ENCODE results near the gene DST.
A peak's percentile ranks its signal among the peaks of the same experiment; 100 is the strongest.
"Not testable (repeated sequence)": the region's sequence is repeated elsewhere in the genome, so short reads cannot be mapped to it uniquely, and the experiment has no call there.

The DST gene

DNA sequence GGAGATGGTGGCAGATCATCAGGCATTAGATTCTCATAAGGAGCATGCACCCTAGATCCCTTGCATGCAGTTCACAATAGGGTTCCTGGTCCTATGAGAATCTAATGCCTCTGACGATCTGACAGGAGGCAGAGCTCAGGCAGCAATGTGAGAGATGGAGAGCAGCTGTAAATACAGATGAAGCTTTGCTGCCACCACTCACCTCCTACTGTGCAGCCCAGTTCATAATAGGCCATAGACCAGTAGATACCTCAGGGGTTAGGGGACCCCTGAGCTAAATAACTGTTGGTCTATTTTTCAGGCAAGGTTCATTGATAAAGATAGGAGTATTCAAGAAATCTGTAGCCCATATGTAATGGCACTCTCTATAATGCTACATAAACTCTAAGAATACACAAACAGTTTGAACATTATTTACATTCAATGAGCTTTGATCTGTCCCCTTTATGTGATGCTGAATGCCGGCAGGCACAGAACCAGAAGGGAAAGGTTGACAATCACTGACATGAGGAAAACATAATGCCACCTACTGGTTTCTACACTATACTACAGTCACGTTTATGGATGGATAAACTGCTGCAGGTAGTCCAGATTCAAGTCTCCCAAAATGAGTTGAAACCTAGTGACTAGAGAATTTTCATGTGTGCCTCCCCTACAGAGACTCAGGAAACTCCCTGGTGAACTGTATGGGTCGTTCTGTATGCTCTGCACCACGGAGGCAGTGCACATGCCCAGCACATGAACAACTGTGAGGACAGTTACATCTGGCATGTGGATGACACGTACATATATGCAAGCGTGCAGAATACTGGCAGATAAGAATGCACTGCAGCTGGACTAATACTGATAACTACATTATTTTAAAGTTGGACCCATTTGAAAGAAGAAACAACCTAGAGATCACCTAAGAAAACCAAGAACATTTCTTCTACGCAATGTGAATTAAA is 72.0 kb downstream of the DST start:
- no peak for DNase-seq (ENCODE audit: low spot score)

DNA sequence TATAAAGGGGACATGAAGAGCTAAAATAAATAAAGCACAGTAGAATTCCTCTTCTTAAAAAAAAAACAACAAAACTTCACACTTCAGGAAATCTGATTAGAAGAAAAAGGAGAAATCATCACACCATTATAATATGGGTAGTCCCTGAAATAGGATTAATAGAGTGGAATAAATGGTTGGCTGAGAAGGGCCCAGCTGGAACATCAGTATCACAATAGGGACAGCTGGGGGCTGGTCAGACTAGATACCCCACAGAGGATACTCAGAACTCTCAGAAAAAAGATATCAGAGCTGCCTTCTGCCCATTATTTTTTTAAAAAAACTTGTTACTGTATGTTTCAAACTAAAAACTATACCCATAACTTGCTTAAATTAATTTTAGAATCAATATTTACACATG is 75.2 kb downstream of the DST start:
- no peak for DNase-seq (ENCODE audit: low spot score)

DNA sequence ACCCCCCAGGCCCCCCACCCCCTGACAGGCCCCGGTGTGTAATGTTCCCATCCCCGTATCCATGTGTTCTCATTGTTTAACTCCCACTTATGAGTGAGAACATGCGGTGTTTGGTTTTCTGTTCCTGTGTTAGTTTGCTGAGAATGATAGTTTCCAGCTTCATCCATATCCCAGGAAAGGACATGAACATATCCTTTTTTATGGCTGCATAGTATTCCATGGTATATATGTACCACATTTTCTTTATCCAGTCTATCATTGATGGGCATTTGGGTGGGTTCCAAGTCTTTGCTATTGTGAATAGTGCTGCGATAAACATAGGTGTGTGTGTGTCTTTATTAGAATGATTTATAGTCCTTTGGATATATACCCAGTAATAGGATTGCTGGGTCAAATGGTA is 80.0 kb downstream of the DST start:
- not testable (repeated sequence) for DNase-seq (ENCODE audit: low spot score)

DNA sequence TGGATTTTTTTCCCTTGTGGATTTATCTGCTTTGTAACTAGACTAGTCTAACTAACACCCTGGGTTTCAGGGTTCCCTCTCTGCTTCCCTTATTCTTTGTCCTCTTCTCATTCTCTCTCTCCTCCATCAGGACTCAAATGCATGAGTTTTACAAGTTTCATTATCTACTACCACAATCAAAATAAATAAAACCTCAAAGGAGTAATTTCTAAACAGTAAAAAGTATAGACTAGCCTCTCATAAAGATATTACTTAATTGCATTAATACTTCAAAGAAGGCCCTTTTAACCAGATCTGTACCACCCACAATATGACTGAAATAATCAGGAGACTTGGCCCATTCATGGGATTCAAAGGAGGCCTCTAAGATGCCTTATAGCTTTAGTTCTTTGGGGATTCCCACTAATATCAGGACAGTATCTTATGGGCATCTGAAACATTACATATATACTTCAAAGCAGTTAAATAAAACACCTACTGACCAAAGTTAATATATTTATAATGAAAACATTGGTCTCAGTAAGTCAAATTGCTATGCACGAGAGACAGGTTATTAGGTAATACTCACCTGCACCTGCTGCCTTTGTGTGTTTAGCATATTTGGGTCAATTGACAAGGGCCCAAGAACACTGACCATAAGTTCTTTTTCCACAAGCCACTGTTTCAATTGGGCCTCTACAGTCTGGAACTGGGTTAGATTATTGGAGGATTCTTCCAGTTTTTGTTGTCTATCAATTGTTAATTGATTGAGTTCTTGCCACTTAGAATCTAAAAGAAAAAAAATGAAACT is 85.7 kb downstream of the DST start:
- DNase-seq (ENCODE audit: low spot score): no peak

DNA sequence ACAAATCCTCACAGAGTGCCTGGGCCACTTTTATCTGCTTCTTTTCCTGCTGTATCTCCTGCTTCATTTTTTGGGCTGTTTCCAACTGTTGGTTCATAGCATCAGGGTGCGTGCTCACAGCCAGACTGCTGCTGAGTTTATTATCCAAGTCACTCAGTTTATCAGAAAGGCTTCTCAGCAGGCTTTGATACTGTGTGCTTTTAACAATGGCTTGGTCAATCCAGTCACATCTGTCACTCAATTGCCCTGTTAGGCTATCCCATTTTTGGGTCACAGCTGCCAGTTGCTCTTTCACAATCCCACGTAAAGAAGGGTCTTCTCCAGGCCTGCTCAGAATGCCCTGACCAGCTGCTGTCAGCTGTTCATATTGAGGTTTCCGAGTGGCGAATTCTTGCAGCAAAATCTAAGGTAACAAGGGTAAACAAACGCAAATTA is 87.2 kb downstream of the DST start:
- DNase-seq (ENCODE audit: low spot score): no peak

DNA sequence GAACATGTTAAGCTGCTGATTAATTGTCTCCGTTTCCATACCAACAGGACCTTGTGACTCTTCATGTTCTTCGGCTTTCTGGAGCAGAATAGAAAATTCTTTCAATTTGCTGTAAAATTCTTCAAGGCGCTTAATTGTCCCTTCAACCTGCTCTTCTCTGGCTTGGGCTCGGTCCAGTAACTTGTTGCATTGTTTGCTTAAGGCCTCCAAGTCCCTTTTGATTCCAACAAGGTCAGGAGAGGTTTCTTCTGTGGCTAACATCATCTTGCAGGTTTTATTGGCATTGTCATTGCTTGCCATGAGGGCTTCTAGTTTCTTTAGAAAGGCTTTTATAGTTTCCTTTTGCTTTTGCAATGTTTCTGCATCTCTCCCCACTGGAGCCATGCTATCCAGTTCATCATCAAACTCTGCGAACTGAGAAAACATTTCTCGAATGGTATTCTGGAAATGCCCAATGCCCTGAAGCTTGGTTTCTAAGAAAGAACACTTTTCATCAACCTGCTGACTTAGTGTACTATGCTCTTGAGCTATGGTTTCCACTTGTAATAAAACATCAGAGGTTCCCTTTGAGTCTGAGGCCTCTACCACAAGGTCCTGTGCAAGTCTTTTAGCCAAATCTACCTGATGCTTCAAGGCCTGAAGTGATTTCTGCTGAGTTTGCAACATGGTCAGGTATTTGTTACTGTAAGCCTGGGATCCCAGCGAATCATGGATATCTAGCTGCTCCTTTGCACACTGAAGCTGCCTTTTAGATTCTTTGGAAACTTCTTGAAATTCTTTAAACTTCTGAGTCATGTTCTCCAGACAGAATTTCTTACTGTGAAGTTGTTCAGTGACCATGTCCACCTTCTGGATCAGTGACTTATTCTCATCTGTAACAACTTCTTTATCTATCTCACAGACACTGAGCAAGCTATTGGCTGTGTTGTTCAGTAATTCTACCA is 90.2 kb downstream of the DST start:
- no peak for DNase-seq (ENCODE audit: low spot score)

DNA sequence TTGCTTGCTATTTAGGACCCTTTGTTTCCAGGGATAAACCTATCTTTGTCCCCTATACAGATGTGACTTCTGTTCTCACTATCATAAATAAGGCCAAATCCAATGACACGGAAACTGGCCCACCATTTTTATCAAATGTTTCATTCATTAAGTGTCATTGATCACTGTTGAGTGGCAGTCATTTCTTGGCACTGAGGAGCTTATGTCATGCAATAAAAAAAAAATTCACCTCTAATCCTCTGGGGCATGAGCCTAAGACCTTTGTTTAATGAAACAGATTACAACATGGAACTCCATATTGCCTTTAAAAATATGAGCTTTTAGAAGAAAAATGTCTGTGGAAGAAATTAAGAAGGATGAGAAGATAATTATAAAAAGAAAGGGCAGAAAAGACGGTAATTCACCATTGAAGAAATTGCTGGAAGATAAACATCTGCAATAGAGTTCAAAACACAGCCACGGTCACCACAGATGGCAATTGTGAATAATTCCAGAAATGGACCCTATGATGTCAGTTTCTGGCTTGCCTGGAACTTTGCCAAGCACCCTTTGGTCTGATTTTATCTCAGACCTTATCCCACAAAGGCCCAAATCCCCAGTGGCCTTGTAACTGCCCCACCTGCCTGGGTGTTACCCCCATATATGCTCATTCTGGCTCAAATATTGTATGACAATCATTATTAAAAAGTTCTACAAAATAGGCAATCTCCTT is 91.1 kb downstream of the DST start:
- no peak for DNase-seq (ENCODE audit: low spot score)

DNA sequence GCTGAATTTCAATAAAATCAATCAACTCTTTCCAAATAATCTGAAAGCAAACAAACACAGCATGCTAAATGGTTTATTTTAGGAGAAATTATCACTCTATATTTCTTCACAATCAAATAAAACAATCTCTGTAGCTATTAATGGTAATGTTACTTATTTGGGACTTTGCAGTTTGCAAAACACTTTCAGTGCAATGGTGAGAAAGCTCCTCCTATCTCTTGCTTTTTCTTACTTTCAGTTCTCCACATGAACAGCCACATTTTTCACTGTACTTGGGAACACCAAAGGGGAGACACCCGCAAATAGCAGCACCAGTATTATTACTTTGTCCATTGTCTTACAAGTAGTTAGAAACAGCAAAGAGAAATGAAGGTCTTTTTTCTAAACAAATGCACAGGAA is 92.4 kb downstream of the DST start:
- DNase-seq (ENCODE audit: low spot score): no peak

DNA sequence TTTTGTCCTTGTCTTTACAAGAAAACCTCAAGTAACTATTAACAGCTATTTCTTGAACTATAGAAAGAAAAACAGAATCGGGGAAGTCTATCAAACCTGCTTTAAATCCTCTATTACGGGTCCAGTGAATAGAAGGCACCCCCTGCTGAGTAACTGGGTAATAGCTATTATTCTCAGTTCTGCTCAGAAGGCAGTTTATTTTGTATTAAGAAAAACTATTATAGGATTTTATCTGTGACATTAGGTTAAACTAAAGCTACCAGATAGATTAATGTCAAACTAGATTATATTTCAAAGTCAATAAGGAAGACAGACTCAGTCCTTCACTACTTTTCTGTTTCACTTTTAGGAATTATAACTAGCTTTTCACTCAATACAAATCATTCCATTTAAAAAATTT is 93.7 kb downstream of the DST start:
- no peak for DNase-seq (ENCODE audit: low spot score)

DNA sequence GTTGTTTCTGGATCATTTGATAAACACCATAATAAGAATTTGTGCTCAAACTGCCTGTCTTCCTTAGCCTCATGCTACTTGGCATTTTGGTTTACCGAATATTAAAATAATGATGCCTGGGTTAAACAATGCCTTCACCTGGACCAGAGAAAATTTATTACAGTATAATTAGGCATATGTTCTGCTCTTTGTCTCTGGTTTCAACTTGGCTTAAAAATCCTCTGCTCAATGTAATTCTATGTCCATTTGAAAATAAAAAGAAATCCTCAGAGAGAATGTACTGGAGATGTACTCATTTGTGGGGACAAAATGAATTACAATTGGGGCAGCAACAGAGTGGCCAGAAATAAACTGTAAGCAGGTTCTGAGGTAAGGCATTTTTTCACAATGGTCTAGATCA is 95.0 kb downstream of the DST start:
- DNase-seq (ENCODE audit: low spot score): no peak

DNA sequence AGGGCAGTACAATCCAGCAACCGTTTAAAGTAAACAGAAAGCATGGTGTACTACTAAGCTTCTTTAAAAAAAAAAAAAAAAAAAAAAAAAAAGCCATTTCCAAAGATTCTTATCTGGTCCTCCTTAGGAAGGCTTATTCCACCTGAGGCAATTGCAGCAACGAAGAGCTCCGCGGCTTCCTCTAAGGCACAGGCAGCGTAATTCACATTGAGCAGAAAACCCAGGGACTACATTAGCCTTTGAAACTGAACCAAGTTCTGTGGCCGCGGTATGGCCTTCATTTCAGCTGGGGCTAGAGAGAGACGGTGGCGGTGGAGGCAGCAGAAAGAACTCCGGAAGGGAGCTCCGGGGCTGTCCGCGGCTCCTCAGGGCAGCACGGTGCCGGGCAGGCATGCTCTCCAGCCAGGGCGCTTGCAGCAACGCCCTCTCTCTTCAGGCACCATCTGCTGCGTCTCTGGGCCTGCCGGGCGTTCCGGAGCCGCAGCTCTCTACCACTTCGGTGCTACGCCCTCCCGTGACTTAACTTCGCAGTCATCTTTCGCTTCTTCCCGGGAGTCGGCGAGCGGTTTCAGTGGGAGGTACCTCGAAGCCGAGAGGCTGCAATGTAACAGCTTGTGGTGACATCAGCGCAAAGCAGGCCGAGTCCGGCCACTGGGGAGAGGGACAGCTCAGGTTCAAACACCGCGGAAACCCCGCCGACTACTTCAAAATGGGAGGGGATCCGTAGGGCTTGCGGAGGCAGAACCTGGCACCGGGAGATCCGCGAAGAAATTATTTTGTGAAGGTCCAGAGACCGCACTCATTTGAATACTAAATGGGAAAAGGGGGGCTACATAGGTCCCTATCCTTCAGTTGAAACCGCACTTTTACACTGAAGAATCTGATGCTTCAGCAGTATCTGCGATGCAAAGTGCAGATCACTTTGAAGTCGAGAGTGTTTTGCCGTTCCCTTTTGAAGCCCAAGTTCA is 100.0 kb downstream of the DST start:
- DNase-seq (ENCODE audit: low spot score): peak; percentile 50

DNA sequence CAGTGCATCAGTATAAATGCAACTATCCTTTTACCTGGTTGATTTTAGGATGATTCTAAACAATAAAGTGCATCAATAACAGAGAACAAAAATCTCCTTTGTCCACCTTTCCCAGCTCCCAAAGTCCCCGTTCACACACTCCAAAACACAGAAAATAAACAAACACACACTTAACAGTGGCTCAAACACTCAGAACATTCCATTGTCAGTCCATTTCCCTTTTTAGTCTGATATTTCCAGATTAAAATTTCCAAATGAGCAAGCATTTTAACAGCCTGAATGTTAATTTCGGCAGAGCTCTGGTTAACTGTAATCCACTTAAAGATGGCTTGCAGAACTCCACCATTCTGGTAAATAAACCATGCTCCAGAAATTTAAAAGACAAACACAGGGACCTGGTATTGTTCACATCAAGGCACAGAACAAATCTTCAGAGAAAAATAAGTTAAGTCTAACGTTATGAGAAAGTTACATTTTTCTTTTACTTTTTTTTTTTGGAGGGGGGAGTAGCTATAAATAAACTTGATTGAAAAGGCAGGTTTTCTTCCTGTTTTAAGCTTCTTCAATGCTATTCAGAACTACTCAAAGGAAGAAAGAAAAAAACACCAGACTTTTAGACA is 100.8 kb downstream of the DST start:
- no peak for DNase-seq (ENCODE audit: low spot score)

DNA sequence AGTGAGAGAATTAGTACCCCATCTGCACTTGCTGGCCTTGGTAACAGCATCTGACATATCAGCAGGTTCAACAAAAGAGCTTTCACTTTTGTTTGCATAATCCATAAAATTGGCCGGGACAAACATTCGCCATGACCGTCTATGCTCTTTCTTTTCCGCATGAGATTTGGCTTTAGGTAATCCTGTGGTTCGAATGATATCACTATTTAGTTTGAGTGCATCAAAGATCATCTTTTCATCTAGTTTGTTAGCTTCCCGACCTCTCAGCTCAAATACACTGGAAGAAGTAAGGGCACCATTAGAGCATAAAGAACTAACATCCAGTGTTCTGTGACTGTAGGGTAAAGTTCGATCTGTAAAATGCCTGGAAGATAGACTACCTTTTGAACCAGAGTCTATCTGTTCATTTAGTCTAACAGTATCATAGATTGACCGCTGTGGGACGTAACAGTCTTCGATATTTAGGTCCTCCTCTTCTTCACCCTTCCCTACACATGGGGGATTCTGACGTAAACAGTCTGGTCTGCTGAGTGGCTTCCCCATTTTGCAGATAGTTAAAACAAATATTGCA is 101.6 kb downstream of the DST start:
- DNase-seq (ENCODE audit: low spot score): no peak

DNA sequence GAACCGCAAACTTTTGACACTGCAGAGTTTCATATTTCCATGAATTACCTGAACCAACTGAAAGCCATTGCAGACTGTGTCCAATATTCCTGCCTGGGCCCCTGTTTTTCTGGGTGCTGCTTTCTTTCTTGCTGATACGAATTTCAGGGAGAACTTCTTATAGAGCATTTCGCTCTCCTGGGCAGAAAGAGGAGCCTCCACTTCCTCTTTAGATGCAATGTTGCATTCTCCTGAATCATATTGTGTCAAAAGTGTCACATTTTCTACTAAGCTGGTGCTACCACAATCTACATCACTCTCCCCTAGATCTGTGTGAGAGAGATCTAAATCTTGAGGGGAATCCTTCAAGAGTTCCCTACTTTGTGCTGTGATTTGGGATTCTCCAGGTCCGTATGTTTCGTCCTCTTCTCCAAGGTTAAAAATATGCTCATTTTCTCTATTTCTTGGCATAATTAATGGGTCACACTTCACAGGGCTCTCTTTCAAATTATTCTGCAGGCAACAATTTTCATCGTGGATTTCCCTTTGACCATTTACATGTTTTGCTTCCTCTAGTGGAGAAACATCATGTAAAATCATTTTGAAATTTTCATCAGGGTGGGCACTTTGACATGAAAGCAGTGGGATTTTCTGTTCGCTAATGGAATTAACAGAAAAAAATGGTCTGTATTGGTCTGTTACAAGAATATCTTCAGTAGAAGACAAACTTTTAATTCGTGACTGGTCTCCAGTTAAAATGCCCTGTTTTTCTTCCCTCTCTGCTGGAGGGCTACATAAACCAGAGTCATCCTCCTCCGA is 102.3 kb downstream of the DST start:
- DNase-seq (ENCODE audit: low spot score): no peak

DNA sequence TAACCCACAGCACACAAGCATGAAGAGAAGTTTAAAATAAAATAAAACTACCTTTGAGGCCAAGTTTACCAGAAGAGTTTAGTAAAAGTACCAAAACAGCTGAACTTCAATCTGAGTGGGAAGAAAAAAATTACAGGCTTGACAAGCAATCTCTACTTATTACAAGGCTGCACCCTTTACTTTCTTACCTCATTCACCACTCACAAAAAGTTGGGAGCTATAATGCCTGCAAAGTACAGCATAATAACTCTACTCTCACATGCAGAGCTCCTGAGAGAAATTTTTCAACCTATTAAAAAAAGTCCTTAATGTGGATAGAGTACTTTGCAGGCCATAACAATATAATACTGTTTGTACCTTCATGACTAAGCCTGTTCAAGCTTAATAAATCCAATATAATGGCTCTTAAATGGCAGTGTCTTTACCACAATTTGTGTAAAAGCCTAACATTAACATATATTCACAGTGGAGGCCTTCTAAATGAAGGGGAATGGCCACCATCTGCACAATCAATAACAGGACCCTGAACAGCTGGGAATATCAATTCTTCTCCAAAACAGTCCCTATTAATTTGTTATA is 103.1 kb downstream of the DST start:
- no peak for DNase-seq (ENCODE audit: low spot score)

DNA sequence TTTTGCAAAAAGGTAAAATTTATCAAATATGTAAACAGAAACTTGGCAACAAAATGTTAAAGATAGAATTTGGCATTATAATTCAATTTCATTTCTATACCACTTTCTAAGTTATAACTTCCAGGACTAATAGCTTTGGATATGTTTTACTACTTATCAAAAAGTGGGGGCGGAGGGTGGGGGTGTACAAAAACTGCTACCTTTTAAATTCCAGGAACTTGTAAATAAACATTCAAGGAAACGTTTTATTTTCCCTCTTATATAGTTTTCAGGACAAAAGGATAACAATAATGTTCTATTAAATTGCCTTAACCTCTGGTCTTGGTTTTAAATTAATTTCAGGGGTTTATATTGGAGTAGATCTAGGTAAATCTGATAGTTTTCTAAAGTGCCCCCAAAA is 103.8 kb downstream of the DST start:
- no peak for DNase-seq (ENCODE audit: low spot score)

DNA sequence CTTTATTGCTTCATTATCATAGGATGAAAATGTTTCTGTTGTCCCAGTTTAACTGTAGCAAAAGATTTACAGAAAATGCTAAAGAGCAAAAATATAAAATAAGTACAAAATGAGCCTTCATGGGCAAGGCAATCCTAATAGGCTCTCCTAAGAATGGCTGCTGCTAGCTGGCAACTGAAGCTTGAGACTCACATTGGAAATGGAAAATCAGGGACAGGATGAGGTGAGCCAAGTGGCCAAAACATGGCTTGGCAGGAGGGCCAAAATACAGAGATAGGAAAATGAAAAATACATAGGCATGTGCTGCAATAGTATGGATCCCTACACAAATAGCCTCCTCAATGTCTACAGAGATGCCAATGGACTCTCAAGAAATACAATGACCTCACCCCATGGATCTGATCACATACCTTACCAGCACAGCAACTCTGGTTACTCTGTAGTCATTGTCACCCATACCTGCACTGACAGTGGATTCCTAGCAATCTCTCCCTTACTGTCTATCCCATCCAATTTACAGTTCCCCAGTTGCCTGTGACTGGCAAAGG is 105.4 kb downstream of the DST start:
- no peak for DNase-seq (ENCODE audit: low spot score)

DNA sequence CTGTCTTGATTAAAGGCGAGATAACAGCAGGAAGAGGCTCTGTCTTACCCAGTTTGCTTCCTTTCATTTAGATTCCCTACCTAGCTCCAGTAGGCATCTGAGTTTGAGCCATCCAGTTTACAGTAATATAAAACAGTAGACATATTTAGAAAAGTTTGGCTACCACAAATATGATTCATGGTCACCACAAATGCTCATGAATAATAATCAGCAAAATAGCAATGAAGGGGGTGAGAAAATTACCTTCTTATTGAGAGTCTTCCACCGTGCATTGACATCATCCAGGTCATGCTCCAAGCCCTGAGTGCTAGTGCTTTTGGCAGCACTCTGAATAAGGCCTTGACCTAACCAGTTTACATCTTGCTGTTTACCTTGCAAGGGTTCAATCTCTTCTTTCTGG is 106.2 kb downstream of the DST start:
- no peak for DNase-seq (ENCODE audit: low spot score)

Measured in CD4-positive, alpha-beta T cell treated with Interleukin-6 at 100 ng/mL for 8 hours (primary cell).